Colonic mucosa (tissue), 4 donors: Measurements from ENCODE around the gene UBXN6. TPM values are rescaled to one million over a fixed set of nuclear protein-coding genes. Genes with fewer than 3 reads are reported as not detected.

Experiments used
- DNase-seq: peaks from one replicate; pipeline ENCODE4 v3.0.0-alpha.2; 2020
- H3K27ac ChIP-seq: fragments of 200-600 bp; one replicate; pipeline ENCODE4 v1.8.0; 2021
- H3K27me3 ChIP-seq: fragments of 200-600 bp; one replicate; pipeline ENCODE4 v1.8.0; 2021
- H3K36me3 ChIP-seq: fragments of 200-600 bp; one replicate; pipeline ENCODE4 v1.8.0; 2021
- H3K4me1 ChIP-seq: fragments of 200-600 bp; one replicate; pipeline ENCODE4 v1.8.0; 2021; ENCODE audit warnings: mild to moderate bottlenecking
- H3K4me3 ChIP-seq: fragments of 200-600 bp; one replicate; pipeline ENCODE4 v1.8.0; 2021
- H3K9ac ChIP-seq, 2 donors: one replicate each; pipeline ENCODE4 v1.7.0; 2013; ENCODE audit warnings: control low read depth in 2 of 2, low read depth in 2 of 2, low read length in 2 of 2
- H3K9me3 ChIP-seq: fragments of 200-600 bp; one replicate; pipeline ENCODE4 v1.8.0; 2021
- CTCF ChIP-seq: fragments of 200-600 bp; IDR thresholded peaks from one replicate; pipeline ENCODE4 v1.8.0; 2022; ENCODE audit warnings: antibody characterized with exemption, mild to moderate bottlenecking
- intact Hi-C: fragments of 100-400 bp; cut with DNase I; formaldehyde crosslinking; loops from one replicate; pipeline ENCODE4 v1.14.1; 2022
- total RNA-seq, 2 donors: library from RNA; stranded (reverse); fragmentation: NEBNext Ultra II Directional in 1 of 2; extraction: Animal tissue kit (Norgen Biotek cat#: 25700) in 1 of 2; gene quantifications; one replicate each; pipeline ENCODE4 v1.2.1, GENCODE V29; 2021
- donor health status: healthy.
- donor health status: DM: no; HTN: no; CAD: no.
- donor health status: DM: no; HTN: no; CAD: no.

Gene UBXN6
- total RNA-seq, 2 donors from 2014 or later = 84.9 to 96.7 TPM

DNA sequence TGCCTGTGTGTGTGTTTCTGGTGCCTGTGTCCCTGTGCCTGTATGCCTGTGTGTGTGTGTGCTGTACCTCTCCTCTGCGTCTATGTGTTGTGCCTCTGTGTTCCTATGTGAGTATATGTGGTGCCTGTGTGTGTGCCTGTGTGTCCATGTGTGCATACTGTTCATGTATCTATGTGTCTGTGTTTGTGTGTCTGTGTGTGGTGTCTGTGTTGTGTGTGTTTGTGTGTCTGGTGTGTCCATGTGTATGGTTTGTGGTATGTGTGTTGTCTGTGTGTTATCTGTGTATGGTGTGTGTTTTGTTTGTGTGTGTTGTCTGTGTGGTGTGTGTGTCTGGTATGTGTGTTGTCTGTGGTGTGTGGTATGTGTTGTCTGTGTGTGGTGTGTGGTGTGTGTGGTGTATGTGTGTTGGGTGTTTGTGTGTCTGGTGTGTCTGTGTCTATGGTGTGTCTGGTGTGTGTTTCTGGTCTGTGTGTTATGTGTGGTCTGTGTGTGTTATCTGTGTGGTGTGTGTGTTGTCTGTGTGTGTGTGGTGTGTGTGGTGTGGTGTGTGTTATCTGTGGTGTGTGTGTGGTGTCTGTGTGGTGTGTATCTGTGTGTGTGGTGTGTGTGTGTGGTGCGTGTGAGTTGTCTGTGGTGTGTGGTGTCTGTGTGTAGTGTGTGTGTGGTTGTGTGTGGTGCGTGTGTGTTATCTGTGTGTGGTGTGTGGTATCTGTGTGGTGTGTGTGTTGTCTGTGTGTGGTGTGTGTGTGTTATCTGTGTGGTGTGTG lies 34.9 kb upstream of the UBXN6 start:
- DNase-seq = no peak
- intact Hi-C loops = no loop called here
- H3K4me3 ChIP-seq = no peak overlapping the region
- no peak overlapping the region for H3K27ac ChIP-seq
- no peak for TF ChIP-seq CTCF
- no peaks in the 10 kb centered on the region for H3K27me3 ChIP-seq
- H3K4me1 ChIP-seq = no peaks in the 10 kb centered on the region
- no peaks in the 10 kb centered on the region for H3K9me3 ChIP-seq
- no peak overlapping the region for H3K9ac ChIP-seq
- peaks cover 9% of the 10 kb centered on the region for H3K36me3 ChIP-seq

DNA sequence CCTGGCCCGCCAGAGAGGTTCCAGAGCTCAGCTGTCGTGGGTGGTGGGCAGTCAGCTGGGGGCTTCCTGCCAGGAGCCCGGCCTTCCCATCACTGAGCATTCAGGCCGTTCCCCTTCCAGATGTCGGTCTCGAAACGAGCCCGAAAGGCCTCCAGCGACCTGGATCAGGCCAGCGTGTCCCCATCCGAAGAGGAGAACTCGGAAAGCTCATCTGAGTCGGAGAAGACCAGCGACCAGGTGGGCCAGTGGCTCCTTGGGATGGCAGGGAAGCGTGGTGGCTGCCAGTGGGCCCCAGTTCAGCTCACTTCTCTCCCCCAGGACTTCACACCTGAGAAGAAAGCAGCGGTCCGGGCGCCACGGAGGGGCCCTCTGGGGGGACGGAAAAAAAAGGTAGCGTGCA lies 33.9 kb upstream of the UBXN6 start:
- H3K4me3 ChIP-seq = no peak overlapping the region
- no peak overlapping the region for H3K9ac ChIP-seq
- H3K36me3 ChIP-seq = peaks cover 7% of the 10 kb centered on the region
- no peak for DNase-seq
- H3K27me3 ChIP-seq = no peaks in the 10 kb centered on the region
- no peaks in the 10 kb centered on the region for H3K9me3 ChIP-seq
- H3K4me1 ChIP-seq = no peaks in the 10 kb centered on the region
- H3K27ac ChIP-seq = no peak overlapping the region
- no peak for TF ChIP-seq CTCF
- intact Hi-C loops = no loop called here

DNA sequence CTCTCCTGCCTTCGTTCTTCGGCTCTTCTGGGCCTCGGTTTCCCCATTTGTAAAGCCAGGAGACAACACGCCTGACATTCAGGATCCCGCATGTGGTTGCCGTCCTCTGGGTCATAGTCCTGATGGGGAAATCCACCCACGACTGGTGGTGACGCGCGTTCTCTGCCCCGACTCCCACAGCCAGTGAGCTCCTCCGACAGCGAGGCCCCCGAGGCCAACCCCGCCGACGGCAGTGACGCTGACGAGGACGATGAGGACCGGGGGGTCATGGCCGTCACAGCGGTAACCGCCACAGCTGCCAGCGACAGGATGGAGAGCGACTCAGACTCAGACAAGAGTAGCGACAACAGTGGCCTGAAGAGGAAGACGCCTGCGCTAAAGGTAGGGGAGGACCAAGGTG lies 30.9 kb upstream of the UBXN6 start:
- Histone ChIP-seq H3K27me3 (no peaks in the 10 kb centered on the region), H3K9me3 (no peaks in the 10 kb centered on the region), H3K9ac (no peak overlapping the region), H3K36me3 (no peaks in the 10 kb centered on the region), H3K4me3 (no peak overlapping the region), H3K4me1 (no peaks in the 10 kb centered on the region), H3K27ac (no peak overlapping the region)
- no peak for TF ChIP-seq CTCF
- intact Hi-C loops = no loop called here
- no peak for DNase-seq

GRCh38 chr19:4487572-4487971 lies 30.0 kb upstream of the UBXN6 start:
- Histone ChIP-seq H3K9ac (no peak overlapping the region), H3K36me3 (no peaks in the 10 kb centered on the region), H3K27me3 (no peaks in the 10 kb centered on the region), H3K27ac (no peak overlapping the region), H3K4me1 (no peaks in the 10 kb centered on the region), H3K9me3 (no peaks in the 10 kb centered on the region), H3K4me3 (no peak overlapping the region)
- intact Hi-C loops = no loop called here
- TF ChIP-seq CTCF = no peak
- no peak for DNase-seq

- Histone ChIP-seq H3K27ac (no peak overlapping the region), H3K4me3 (no peak overlapping the region), H3K9me3 (no peaks in the 10 kb centered on the region), H3K27me3 (no peaks in the 10 kb centered on the region), H3K9ac (no peak overlapping the region), H3K36me3 (no peaks in the 10 kb centered on the region), H3K4me1 (no peaks in the 10 kb centered on the region)
- intact Hi-C loops = no loop called here
- TF ChIP-seq CTCF = no peak
- DNase-seq = no peak
Measured at GRCh38 chr19:4483385-4483784, 25.8 kb upstream of the UBXN6 start.
